Vagina (tissue), 2 donors: ENCODE measurements around the gene CD4. TPM values are rescaled to one million over a fixed set of nuclear protein-coding genes. Genes with fewer than 3 reads are reported as not detected.

ENCODE experiments used
- DNase-seq, 2 donors: peaks; one replicate each; pipeline ENCODE4 v3.0.0-alpha.2; 2017; ENCODE audit errors: extremely low spot score in 2 of 2
- H3K27ac ChIP-seq: fragments of 200-600 bp; sonication (generic); one replicate; pipeline ENCODE4 v1.5.1; 2019
- H3K27me3 ChIP-seq: fragments of 200-600 bp; sonication (generic); one replicate; pipeline ENCODE4 v1.5.1; 2019
- H3K36me3 ChIP-seq, 2 donors: fragments of 200-600 bp; sonication (generic); one replicate each; pipeline ENCODE4 v1.5.1; 2017 to 2019
- H3K4me1 ChIP-seq: fragments of 200-600 bp; sonication (generic); one replicate; pipeline ENCODE4 v1.5.1; 2019
- H3K4me3 ChIP-seq, 2 donors: fragments of 200-600 bp; sonication (generic); 1 replicate in 1 of 2; 2 replicates in 1 of 2; pipeline ENCODE4 v1.5.1; 2016 to 2019
- H3K9me3 ChIP-seq: fragments of 200-600 bp; sonication (generic); one replicate; pipeline ENCODE4 v1.5.1; 2019
- CTCF ChIP-seq, 3 experiments: fragments of 450-650 bp in 2 of 3; fragments of 200-600 bp in 1 of 3; sonication (generic) in 1 of 3; IDR thresholded peaks; one replicate each; pipeline ENCODE4 v1.5.1; 2017 to 2019; ENCODE audit warnings: antibody characterized with exemption in 3 of 3, mild to moderate bottlenecking in 2 of 3, moderate library complexity in 2 of 3
- POLR2A ChIP-seq, 2 donors: fragments of 450-650 bp; IDR thresholded peaks; one replicate each; pipeline ENCODE4 v1.6.1; 2017; ENCODE audit warnings: antibody characterized with exemption in 2 of 2, mild to moderate bottlenecking in 2 of 2, moderate library complexity in 2 of 2
- POLR2AphosphoS5 ChIP-seq, 2 donors: sonication (generic); formaldehyde crosslinking; IDR thresholded peaks; one replicate each; pipeline ENCODE4 v1.9.0; 2017; ENCODE audit warnings: antibody characterized with exemption in 2 of 2, mild to moderate bottlenecking in 2 of 2, low read depth in 1 of 2; ENCODE audit not compliant: insufficient read depth in 1 of 2
- intact Hi-C: fragments of 100-400 bp; cut with DNase I; formaldehyde crosslinking; loops from one replicate; pipeline ENCODE4 v1.15.1; 2023
- total RNA-seq: library from RNA; depleted of rRNA; stranded (reverse); fragments of >200 nt; gene quantifications from one replicate; pipeline ENCODE4 v1.2.3, GENCODE V29; 2016

CD4 gene
- total RNA-seq, 1 donor from 2014 or later = 14.2 TPM

GRCh38 chr12:6851921-6852650 is 62.8 kb downstream of the CD4 start, which contains the start of gene USP5:
Gene USP5 (plus strand): TSS chr12:6852150. CDS start chr12:6852180, 30 bp downstream.
- no peaks in the 10 kb centered on the region for H3K27me3 ChIP-seq
- H3K4me3 ChIP-seq = peak within 1 kb of the TSS; percentile 59 to 62
- TF ChIP-seq POLR2A (IDR thresholded peaks at IDR 0.05) (no peak), POLR2AphosphoS5 (IDR thresholded peaks at IDR 0.05; ENCODE audit: insufficient read depth in 1 of 2, low read depth in 1 of 2) (peak; percentile 90 to 91)
- H3K9me3 ChIP-seq = no peaks in the 10 kb centered on the region
- peaks cover 0 to 20% of the 10 kb centered on the region in 2 donors for H3K36me3 ChIP-seq
- peaks cover 21% of the 10 kb centered on the region for H3K4me1 ChIP-seq
- H3K27ac ChIP-seq = peak within 1 kb of the TSS; percentile 84
- DNase-seq = peak; percentile 99 to 100
- intact Hi-C loops = no loop called here

- peaks cover 0 to 27% of the 10 kb centered on the region in 2 donors for H3K36me3 ChIP-seq
- H3K4me1 ChIP-seq = peaks cover 21% of the 10 kb centered on the region
- peak overlapping the region; percentile 84 for H3K27ac ChIP-seq
- H3K4me3 ChIP-seq = peak overlapping the region; percentile 59 to 62
- no peak for DNase-seq
- H3K27me3 ChIP-seq = no peaks in the 10 kb centered on the region
- no peaks in the 10 kb centered on the region for H3K9me3 ChIP-seq
- intact Hi-C loops = no loop called here
- no peak for TF ChIP-seq CTCF (IDR thresholded peaks at IDR 0.05)
- TF ChIP-seq POLR2A (IDR thresholded peaks at IDR 0.05) = no peak
- no peak for TF ChIP-seq POLR2AphosphoS5 (IDR thresholded peaks at IDR 0.05; ENCODE audit: insufficient read depth in 1 of 2, low read depth in 1 of 2)
Observed at GRCh38 chr12:6852651-6853354, 63.5 kb downstream of the CD4 start.

- H3K4me1 ChIP-seq = peaks cover 21% of the 10 kb centered on the region
- no peak for TF ChIP-seq POLR2AphosphoS5 (IDR thresholded peaks at IDR 0.05; ENCODE audit: insufficient read depth in 1 of 2, low read depth in 1 of 2)
- TF ChIP-seq POLR2A (IDR thresholded peaks at IDR 0.05) = no peak
- TF ChIP-seq CTCF (IDR thresholded peaks at IDR 0.05) = no peak
- peak overlapping the region; percentile 84 for H3K27ac ChIP-seq
- no peak for DNase-seq
- intact Hi-C loops = no loop called here
- no peaks in the 10 kb centered on the region for H3K27me3 ChIP-seq
- peaks cover 0 to 36% of the 10 kb centered on the region in 2 donors for H3K36me3 ChIP-seq
- H3K9me3 ChIP-seq = no peaks in the 10 kb centered on the region
- H3K4me3 ChIP-seq = no peak overlapping the region
Observed at GRCh38 chr12:6853626-6854025, 64.3 kb downstream of the CD4 start.

- peak overlapping the region; percentile 84 for H3K27ac ChIP-seq
- H3K4me3 ChIP-seq = no peak overlapping the region
- TF ChIP-seq POLR2AphosphoS5 (IDR thresholded peaks at IDR 0.05; ENCODE audit: insufficient read depth in 1 of 2, low read depth in 1 of 2) (no peak), CTCF (IDR thresholded peaks at IDR 0.05) (no peak), POLR2A (IDR thresholded peaks at IDR 0.05) (no peak)
- no peaks in the 10 kb centered on the region for H3K9me3 ChIP-seq
- no peaks in the 10 kb centered on the region for H3K27me3 ChIP-seq
- H3K36me3 ChIP-seq = peaks cover 0 to 40% of the 10 kb centered on the region in 2 donors
- peaks cover 21% of the 10 kb centered on the region for H3K4me1 ChIP-seq
- intact Hi-C loops = no loop called here
- DNase-seq = no peak
Observed at GRCh38 chr12:6854036-6854435, 64.7 kb downstream of the CD4 start.

GRCh38 chr12:6855322-6855721 is 66.0 kb downstream of the CD4 start:
- H3K4me3 ChIP-seq = no peak overlapping the region
- H3K27me3 ChIP-seq = no peaks in the 10 kb centered on the region
- no peak overlapping the region for H3K27ac ChIP-seq
- peaks cover 21% of the 10 kb centered on the region for H3K4me1 ChIP-seq
- DNase-seq = no peak
- intact Hi-C loops = no loop called here
- TF ChIP-seq CTCF (IDR thresholded peaks at IDR 0.05) = no peak
- no peak for TF ChIP-seq POLR2AphosphoS5 (IDR thresholded peaks at IDR 0.05; ENCODE audit: insufficient read depth in 1 of 2, low read depth in 1 of 2)
- TF ChIP-seq POLR2A (IDR thresholded peaks at IDR 0.05) = no peak
- no peaks in the 10 kb centered on the region for H3K9me3 ChIP-seq
- peaks cover 0 to 53% of the 10 kb centered on the region in 2 donors for H3K36me3 ChIP-seq
